Fibroblast of skin of left biceps (primary cell): Measurements from ENCODE around the gene LRBA.

ENCODE experiments used
- DNase-seq, 2 experiments: peaks; one replicate each; pipeline ENCODE4 v3.0.0-alpha.2; 2013; ENCODE audit warnings: low read depth in 2 of 2

LRBA gene

DNA sequence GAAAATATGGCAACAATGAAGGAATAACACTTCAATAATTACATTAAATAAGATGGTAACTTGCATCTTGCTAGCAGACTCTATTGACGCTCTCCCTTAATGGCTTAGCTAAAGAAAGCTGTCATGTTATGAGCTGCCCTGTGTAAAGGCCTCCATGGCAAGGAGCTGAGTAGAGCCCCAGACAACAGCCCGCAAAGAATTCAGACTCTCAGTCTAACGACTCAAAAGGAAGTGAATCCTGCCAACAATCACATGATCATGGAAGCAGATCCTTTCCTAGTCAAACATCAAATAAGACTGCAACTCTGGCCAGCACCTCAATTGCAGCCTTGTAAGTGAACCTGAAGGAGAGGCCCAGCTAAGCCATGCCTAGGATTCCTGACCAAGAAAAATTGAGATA lies 275.5 kb downstream of the LRBA start:
- DNase-seq, result no peak

DNA sequence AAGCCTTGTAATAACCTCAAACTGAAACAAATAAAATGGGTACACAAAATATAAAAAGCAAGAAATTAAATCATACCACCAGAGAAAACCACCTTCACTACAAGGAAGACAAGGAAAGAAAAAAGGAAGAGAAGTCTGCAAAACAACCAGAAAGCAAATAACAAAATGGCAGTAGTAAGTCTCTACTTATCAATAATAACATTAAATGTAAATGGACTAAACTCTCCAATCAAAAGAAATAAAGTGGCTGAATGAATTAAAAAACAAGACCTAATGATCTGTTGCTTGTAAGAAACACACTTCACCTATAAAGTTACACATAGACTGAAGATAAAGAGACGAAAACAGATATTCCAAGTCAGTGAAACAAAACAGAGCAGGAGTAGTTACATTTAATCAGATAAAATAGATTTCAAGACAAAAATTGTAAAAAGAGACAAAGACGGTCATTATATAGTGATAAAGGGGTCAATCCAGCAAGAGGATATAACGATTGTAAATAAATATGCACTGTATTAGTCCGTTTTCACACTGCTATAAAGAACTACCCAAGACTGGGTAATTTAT lies 289.0 kb downstream of the LRBA start:
- DNase-seq, result no peak

DNA sequence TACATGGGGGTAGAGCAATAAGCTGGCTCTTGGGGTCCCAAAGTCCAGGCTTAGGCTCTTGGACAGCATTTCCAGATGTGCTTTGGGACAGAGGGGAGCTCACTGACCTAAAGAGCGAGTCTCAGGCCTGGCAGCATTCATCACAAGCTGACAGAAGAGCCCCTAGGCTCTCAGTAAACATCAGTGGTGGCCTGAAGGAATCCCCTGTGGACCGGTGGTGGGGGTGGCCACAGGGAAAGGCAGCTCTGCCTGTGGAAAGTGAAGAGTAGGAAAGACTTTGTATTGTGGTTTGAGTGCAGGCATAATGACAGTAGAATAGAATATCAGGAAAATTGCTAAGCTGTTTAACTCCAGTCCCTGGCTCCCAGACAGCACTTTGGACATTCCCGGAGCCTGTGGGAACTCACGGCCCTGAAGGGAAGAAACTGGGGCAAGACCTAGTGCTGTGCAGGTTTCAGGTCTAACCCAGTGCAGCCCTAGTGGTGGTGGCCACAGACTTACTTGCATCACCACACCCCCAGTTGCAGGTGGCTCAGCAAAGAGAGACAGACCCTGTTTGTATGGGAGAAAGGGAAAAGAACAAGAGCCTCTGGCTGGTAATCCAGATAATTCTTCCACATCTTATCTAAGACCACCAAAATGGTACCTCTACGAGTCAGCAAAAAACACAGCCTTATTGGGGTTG lies 291.2 kb downstream of the LRBA start:
- DNase-seq, result no peak

DNA sequence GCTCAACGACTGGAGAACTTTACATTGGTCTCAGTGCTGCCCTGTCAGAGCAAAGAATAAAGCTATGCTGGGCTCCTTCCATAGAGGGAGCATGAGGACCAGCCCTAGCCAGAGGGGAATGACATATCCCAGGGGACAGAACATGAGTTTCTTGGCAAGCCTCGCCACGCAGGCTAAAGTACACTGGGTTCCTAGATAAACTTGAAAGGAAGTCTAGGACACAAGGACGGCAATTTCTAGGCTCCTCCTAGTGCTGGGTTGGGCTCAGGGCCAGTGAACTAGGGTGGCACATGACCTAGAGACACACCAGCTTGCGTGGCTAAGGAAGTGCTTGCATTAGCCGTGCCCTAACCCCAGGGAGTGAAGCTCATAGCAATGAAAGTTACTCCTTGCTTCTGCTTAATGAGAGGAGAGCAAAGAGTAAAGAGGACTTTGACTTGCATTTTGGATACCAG lies 292.1 kb downstream of the LRBA start:
- DNase-seq, result no peak

GRCh38 chr4:150720973-150721518 lies 294.0 kb downstream of the LRBA start:
- DNase-seq, result no peak

DNA sequence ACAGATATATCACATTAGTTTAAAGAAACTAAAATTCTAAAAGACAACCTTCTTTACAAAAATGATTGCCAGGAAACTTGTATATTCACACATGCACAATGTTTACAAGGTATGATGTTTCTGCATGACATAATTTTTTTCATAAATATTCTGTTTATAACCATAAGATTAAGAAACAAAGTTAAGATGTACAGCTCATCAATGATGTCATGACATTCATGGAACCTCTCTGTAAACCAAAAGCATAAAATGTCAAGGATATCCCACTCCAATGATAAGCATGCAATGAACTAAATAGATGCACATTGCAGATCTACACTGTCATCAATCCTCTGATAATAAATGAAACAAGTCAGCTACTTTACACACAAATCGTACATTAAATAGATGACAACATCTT lies 297.1 kb downstream of the LRBA start:
- no peak for DNase-seq

GRCh38 chr4:150714462-150715438 lies 300.3 kb downstream of the LRBA start:
- no peak for DNase-seq

DNA sequence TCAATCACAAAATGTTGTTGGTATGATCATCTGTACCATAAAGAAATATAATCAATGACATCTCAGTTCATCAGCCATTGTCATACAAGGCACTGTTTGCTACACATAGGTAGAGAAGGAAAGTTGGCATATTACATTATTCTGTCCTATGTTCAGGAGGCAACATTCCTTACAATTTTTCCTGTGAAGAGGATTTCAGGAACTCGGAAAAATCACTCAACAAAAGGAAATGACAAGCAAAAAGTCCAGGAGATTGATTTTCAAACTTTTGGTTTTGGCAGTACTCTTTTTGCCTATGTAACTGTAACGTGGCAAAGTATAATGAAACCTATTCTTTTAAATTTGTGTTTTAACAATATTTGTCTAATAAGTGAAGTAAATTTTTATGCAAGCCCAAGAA lies 301.8 kb downstream of the LRBA start:
- DNase-seq, result no peak

DNA sequence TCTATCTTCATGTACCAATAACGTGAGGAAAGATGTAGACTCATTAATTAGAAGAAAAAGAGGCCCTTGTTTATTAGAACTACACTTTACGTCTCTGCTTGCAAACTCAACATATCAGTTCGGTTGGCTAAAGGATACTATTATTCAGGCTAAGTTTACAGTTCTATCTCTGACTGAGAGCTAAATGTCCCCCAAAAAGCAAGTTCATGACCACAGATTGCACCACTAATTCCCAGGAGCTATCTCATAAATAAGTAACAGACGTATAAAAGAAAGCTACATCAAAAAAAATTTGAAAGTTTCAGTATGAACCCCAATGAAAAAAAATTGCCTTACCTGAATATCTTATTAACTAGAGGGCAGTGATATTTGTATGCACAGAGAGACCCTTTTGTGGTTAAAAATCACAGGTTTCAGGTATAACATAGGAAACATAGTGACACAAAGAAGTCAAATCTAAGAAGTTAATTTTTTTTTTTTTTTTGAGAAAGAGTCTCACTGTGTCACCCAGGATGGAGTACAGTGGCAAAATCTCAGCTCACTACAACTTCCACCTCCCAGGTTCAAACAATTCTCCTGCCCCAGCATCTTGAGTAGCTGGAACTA lies 304.2 kb downstream of the LRBA start:
- no peak for DNase-seq

DNA sequence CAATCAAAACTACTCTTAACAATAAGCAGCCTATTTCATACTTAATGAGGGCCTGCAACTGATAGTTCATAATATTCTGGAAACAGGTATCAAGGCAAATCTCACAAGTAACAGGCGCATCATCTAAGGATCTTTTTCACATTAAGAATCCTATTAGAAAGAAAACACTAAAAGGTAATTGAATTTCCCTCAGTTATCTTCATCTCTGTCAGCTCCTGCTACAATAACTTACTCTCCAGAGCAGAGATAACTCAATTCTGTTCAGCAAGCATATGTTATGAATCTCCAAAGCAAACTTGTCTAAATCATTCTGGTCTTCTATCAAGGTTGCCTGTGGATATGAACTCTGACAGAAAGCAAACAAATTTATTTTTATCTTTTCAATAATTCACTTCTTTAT lies 307.1 kb downstream of the LRBA start:
- no peak for DNase-seq

DNA sequence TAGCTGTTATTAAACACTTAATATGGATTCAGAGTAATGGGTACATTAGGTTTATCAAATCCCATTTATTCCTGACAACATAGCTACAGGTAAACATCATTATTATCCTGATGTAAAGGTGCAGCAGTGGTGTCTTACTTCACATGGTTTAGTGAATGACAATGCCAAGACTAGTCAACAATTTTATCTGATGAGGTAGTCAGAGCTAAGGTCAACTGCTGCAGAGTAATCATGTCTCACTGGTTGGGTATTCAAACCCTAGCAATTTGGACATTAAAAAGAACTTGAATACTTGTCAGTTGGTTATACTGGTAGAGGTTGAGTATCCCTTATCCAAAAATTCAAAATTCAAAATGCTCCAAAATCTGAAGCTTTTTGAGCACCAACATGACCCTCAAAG lies 315.5 kb downstream of the LRBA start:
- DNase-seq, result no peak

DNA sequence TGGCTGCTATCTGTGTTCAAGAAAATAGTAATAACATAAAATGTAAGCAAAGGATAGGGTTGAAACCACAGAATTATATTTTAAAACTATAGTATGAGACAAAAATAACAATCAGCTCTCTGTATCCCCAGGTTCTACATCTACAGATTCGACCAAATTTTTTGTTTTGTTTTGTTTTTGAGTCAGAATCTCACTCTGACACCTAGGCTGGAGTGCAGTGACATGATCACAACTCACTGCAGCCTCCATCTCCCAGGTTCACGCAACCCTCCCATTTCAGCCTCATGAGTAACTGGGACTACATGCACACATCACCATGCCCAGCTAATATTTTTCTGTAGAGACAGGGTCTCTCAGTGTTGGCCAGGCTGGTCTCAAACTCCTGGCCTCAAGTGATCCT lies 319.9 kb downstream of the LRBA start:
- DNase-seq, result no peak

DNA sequence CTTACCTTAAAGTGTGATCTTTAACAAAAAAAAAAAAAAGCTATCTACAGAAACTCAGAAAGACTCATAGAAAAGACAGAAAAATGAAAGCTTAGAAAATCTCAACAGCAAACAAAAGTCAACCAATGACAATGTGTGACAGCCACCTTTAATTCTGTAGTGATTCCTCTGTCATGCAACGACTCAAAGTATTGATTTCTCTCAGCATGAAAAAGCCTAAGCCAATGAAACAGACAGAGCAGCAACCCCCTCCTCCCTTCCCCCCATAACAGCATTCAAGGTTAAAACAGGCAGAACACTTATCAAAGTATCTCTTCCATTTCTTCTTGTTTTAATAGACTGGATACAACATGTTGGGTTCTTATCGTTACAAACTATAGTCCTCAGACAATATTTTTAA lies 320.6 kb downstream of the LRBA start:
- no peak for DNase-seq

- no peak for DNase-seq
Observed at GRCh38 chr4:150683775-150684350, 331.2 kb downstream of the LRBA start.

DNA sequence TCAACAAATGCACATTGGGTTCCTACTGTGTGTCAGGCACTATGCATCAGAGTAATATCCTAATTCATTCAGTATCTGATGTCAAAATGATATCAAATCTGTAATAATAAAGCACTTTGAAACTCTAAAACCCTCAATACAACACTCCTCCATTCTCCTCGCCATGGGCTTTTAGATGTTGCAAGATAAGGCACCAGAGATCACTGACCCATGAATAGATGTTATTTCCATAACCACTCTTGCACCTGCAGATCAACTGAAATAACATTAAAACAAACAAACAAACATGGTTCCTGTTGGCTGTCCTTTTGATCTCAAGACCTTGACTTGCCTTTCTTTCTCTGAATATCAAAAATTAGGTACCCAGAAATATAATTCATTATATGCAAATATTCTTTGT lies 333.0 kb downstream of the LRBA start:
- no peak for DNase-seq

DNA sequence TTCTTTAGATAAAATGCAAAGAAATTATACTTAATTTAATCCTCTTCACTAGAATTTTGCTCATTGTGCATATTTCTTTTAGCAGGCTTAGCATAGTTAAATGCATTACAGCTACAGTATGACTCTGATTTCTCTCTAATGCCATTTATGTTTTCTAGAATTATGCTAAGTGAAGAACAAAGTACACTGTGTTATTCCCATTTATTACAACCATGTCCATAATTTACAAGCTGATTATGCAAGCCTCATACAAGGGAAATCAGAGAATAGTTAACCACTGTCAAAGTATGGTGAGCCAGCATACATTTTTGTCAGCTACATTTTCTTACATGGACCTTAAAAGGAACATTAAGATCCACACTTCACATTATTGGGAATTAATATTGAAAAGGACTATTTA lies 334.0 kb downstream of the LRBA start:
- no peak for DNase-seq

DNA sequence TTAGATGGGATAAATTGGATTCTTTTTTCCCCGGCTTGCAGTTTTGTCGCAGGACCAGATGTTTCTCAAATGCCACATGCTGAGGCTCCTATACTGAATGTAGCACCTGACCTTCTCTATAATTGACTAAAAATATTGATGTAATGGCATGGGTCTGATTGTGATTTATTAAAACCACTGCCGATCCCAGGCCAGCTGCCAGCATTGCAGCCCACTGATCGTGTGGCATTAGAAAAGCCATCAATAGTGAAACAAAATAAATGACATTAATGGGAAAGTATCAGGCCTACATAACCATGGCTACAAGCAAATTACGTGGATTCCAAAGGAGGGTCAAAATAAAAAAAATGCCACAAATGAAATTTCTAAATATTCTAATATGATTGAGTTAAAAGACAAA lies 334.4 kb downstream of the LRBA start:
- no peak for DNase-seq

DNA sequence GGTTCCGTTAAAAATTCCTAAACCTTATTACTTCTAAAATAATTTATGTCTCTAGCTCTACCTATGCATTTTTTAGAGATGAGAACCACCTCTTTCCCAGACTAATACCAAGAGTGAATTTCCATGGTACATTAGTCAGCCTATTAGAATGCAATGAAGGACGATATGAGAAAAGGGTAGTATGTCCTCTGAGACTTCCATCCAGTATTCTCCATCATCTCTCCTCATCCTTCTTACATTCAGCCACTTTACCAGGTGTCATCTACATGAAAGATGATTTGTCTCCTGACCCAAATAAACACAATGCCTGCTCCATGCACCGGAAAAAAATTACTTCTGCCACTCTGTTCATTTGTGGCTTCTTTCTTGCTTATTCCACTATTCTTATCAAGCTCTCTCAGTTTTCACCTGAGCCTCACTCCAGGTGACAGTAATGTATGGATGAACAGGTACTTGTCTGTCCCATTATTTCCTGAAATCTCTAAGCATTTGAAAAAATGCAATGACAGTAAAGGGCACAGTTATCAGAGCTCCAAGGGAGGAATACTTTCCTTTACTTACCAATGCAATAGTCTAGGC lies 335.2 kb downstream of the LRBA start:
- peak in 1 of 2 experiments; percentile 5 for DNase-seq

DNA sequence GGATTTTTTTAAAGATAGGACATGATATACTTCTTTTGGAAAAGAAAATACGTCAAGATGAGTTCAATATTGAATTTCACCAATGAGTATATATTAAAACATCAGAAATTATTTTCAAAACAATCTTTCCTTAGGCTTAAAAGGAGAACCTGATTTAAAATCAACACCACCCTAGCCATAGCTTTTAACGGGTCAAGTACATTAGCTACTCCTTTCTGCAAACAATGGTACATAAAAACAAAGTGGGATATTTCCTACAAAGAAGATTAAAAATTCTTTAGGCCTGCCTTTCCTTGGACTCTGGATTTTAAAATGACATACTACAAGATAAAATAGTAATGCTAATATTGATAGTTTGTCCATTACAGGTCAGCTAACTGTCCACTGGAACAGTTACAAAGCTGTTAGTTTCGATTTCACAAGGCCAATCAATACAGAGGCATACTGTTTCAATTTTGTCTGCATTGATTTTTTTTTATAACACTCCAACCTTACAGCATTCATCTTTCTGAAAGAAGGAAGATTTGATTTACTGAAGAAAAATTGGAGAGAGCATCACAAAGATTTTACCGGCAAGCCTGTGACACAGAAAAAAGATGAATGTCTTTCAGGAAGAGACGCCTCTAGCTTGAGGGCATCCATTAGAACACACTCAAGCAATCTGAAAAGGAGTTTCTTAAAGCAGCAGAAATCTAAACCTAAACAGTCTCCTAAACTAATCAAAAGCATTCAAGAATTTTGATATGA lies 335.9 kb downstream of the LRBA start:
- DNase-seq, result no peak

- no peak for DNase-seq
Observed at GRCh38 chr4:150673793-150674192, 341.3 kb downstream of the LRBA start.

GRCh38 chr4:150668824-150669223 lies 346.3 kb downstream of the LRBA start:
- DNase-seq, result no peak
